H1 (cell line): ENCODE measurements around the gene HCAR1. TPM values are rescaled to one million over a fixed set of nuclear protein-coding genes. Genes with fewer than 3 reads are reported as not detected.
"Not testable (repeated sequence)": the region's sequence is repeated elsewhere in the genome, so short reads cannot be mapped to it uniquely, and the experiment has no call there.

ENCODE experiments used
- CTCF ChIA-PET: fragments of 300-600 bp; sonication (Branson Sonifier 250); formaldehyde crosslinking; loops from one replicate; lab custom pipeline; 2021; ENCODE audit not compliant: partially characterized antibody; lab: Charles Lee
- POLR2A ChIA-PET: fragments of 300-600 bp; sonication (Branson Sonifier 250); formaldehyde crosslinking; loops from one replicate; lab custom pipeline; 2021; ENCODE audit warnings: inconsistent platforms; ENCODE audit not compliant: partially characterized antibody; lab: Charles Lee
- DNase-seq, 2 experiments: peaks; one replicate each; pipeline versions ENCODE4 v3.0.0 to v3.0.0-alpha.2; 2010 to 2022; ENCODE audit warnings: low spot score in 2 of 2, low read depth in 1 of 2, mixed read lengths in 1 of 2
- FAIRE-seq: peaks from 2 replicates; lab custom pipeline; 2011; peaks lifted over from hg19 to GRCh38; lab: Jason Lieb, UNC
- H2AFZ ChIP-seq: 2 replicates; pipeline ENCODE4 v1.8.1; 2012; ENCODE audit warnings: low read length, inconsistent platforms
- H2AK5ac ChIP-seq: 2 replicates; pipeline ENCODE4 v1.6.1; 2013; ENCODE audit warnings: low read depth, low read length
- H2BK120ac ChIP-seq: replicated peaks from 2 replicates; pipeline ENCODE3; 2013; ENCODE audit warnings: low read depth, low read length, inconsistent platforms
- H2BK12ac ChIP-seq: 2 replicates; pipeline ENCODE4 v1.6.1; 2013; ENCODE audit warnings: low read depth, low read length
- H2BK15ac ChIP-seq: 2 replicates; pipeline ENCODE4 v1.6.1; 2013; ENCODE audit warnings: low read length
- H2BK20ac ChIP-seq: 2 replicates; pipeline ENCODE4 v1.6.1; 2013; ENCODE audit warnings: low read length
- H2BK5ac ChIP-seq: 2 replicates; pipeline ENCODE4 v1.6.1; 2013; ENCODE audit warnings: low read depth, low read length
- H3K14ac ChIP-seq: 2 replicates; pipeline ENCODE4 v1.6.1; 2013; ENCODE audit warnings: inconsistent platforms; ENCODE audit not compliant: insufficient read length
- H3K18ac ChIP-seq: 2 replicates; pipeline ENCODE4 v1.6.1; 2013; ENCODE audit warnings: low read length; ENCODE audit errors: extremely low read depth
- H3K23ac ChIP-seq: 2 replicates; pipeline ENCODE4 v1.6.1; 2013; ENCODE audit warnings: inconsistent platforms; ENCODE audit not compliant: insufficient read length
- H3K23me2 ChIP-seq: 2 replicates; pipeline ENCODE4 v1.6.1; 2013; ENCODE audit warnings: low read depth, low read length
- H3K27ac ChIP-seq: 2 replicates; pipeline ENCODE4 v1.6.1; 2011; ENCODE audit warnings: low read depth, low read length, inconsistent platforms
- H3K27me3 ChIP-seq, 4 experiments: replicated peaks in 1 of 4; 1 replicate in 1 of 4; 2 replicates in 3 of 4; pipeline versions ENCODE4 v1.6.1 to v1.8.1; 2011 to 2013; ENCODE audit warnings: low read length in 3 of 4, mild to moderate bottlenecking in 3 of 4, inconsistent platforms in 2 of 4, mixed read lengths in 2 of 4, moderate library complexity in 1 of 4; ENCODE audit not compliant: control insufficient read depth in 3 of 4, insufficient read depth in 3 of 4; ENCODE audit errors: extremely low read depth in 1 of 4
- H3K36me3 ChIP-seq, 4 experiments: 2 replicates each; pipeline versions ENCODE4 v1.6.1 to v1.8.1; 2011 to 2013; ENCODE audit warnings: mild to moderate bottlenecking in 4 of 4, low read length in 3 of 4, moderate library complexity in 2 of 4, control low read depth in 1 of 4, inconsistent platforms in 1 of 4; ENCODE audit not compliant: insufficient read depth in 4 of 4, control insufficient read depth in 2 of 4
- H3K4ac ChIP-seq: replicated peaks from 2 replicates; pipeline ENCODE3; 2013; ENCODE audit warnings: low read length, low read depth, mixed read lengths, inconsistent platforms; ENCODE audit not compliant: insufficient read length
- H3K4me1 ChIP-seq, 4 experiments: replicated peaks in 1 of 4; 1 replicate in 1 of 4; 2 replicates in 3 of 4; pipeline versions ENCODE4 v1.6.1 to v1.8.1; 2011 to 2013; ENCODE audit warnings: low read length in 3 of 4, inconsistent platforms in 2 of 4, mixed read lengths in 1 of 4; ENCODE audit not compliant: insufficient read depth in 4 of 4, control insufficient read depth in 3 of 4
- H3K4me2 ChIP-seq, 2 experiments: 2 replicates each; pipeline versions ENCODE4 v1.6.1 to v1.8.1; 2011 to 2013; ENCODE audit warnings: low read depth in 2 of 2, low read length in 2 of 2, control low read depth in 1 of 2, inconsistent platforms in 1 of 2, mild to moderate bottlenecking in 1 of 2; ENCODE audit not compliant: insufficient read depth in 1 of 2
- H3K4me3 ChIP-seq, 4 experiments: fragments of 200-600, 300-600 bp in 1 of 4; sonication (generic), shearing (Covaris generic), sonication (Bioruptor Twin) in 1 of 4; 2 replicates each; pipeline versions ENCODE4 v1.5.1 to v1.8.1; 2011 to 2016; ENCODE audit warnings: low read length in 4 of 4, low read depth in 3 of 4, control low read depth in 2 of 4, inconsistent platforms in 2 of 4, mild to moderate bottlenecking in 2 of 4, mixed read lengths in 1 of 4, moderate library complexity in 1 of 4; ENCODE audit not compliant: insufficient read depth in 2 of 4; ENCODE audit errors: extremely low read depth in 1 of 4
- H3K56ac ChIP-seq: replicated peaks from 2 replicates; pipeline ENCODE3; 2013; ENCODE audit warnings: low read depth, mild to moderate bottlenecking, mixed read lengths, low read length, inconsistent platforms; ENCODE audit not compliant: insufficient read length
- H3K79me1 ChIP-seq: 2 replicates; pipeline ENCODE4 v1.6.1; 2013; ENCODE audit warnings: low read depth, low read length, control low read depth
- H3K79me2 ChIP-seq, 2 experiments: 2 replicates each; pipeline versions ENCODE4 v1.6.1 to v1.8.1; 2012 to 2013; ENCODE audit warnings: low read length in 2 of 2, mild to moderate bottlenecking in 2 of 2, inconsistent platforms in 1 of 2; ENCODE audit not compliant: insufficient read depth in 2 of 2, control insufficient read depth in 1 of 2
- H3K9ac ChIP-seq, 4 experiments: replicated peaks in 1 of 4; 1 replicate in 1 of 4; 2 replicates in 3 of 4; pipeline versions ENCODE4 v1.6.1 to v1.8.1; 2011 to 2013; ENCODE audit warnings: low read depth in 3 of 4, low read length in 3 of 4, control low read depth in 2 of 4, mild to moderate bottlenecking in 2 of 4, moderate library complexity in 2 of 4, inconsistent platforms in 1 of 4; ENCODE audit errors: extremely low read depth in 1 of 4
- H3K9me3 ChIP-seq, 2 experiments: 2 replicates each; pipeline versions ENCODE4 v1.6.1 to v1.8.1; 2012 to 2013; ENCODE audit warnings: mild to moderate bottlenecking in 2 of 2, moderate library complexity in 2 of 2, control low read depth in 1 of 2, inconsistent platforms in 1 of 2, low read depth in 1 of 2, low read length in 1 of 2, mixed read lengths in 1 of 2; ENCODE audit not compliant: insufficient read depth in 2 of 2
- H4K20me1 ChIP-seq, 2 experiments: replicated peaks in 1 of 2; 2 replicates each; pipeline versions ENCODE3 to v1.8.1; 2011 to 2013; ENCODE audit warnings: inconsistent platforms in 2 of 2, low read length in 2 of 2, mild to moderate bottlenecking in 1 of 2; ENCODE audit not compliant: insufficient read depth in 2 of 2, control insufficient read depth in 1 of 2
- H4K5ac ChIP-seq: 2 replicates; pipeline ENCODE4 v1.6.1; 2013; ENCODE audit warnings: low read length, low read depth, mixed read lengths, inconsistent platforms; ENCODE audit not compliant: insufficient read length
- H4K8ac ChIP-seq: 2 replicates; pipeline ENCODE4 v1.8.0; 2013; ENCODE audit warnings: mild to moderate bottlenecking, moderate library complexity, low read length, inconsistent platforms; ENCODE audit not compliant: insufficient read depth; ENCODE audit errors: extremely low read depth
- H4K91ac ChIP-seq: replicated peaks from 2 replicates; pipeline ENCODE3; 2013; ENCODE audit warnings: low read length, mixed read lengths, inconsistent platforms; ENCODE audit not compliant: insufficient read length
- WGBS, 2 experiments: shearing (Covaris generic) in 1 of 2; methylation state at CpG; one replicate each; pipeline versions ENCODE4 v1.1.6 to v1.1.7; 2013 to 2015; ENCODE audit warnings: low lambda C conversion rate in 2 of 2, mixed read lengths in 2 of 2, inconsistent platforms in 1 of 2, low coverage in 1 of 2, missing lambda C conversion rate in 1 of 2; ENCODE audit not compliant: insufficient replicate concordance in 2 of 2, insufficient coverage in 1 of 2, insufficient read length in 1 of 2; ENCODE audit errors: extremely low coverage in 1 of 2, missing lambda C conversion rate in 1 of 2; 5-methylcytosine and 5-hydroxymethylcytosine counted together
- polyA plus RNA-seq, 7 experiments: library from polyadenylated mRNA; depleted of rRNA in 3 of 7; stranded (reverse) in 5 of 7; unstranded in 2 of 7; fragments of >200 nt in 5 of 7; fragments of 200-250 nt in 2 of 7; gene quantifications; 1 replicate in 5 of 7; 2 replicates in 1 of 7; 4 replicates in 1 of 7; pipeline versions ENCODE4 v1.2.1 to v1.2.3, GENCODE V29; 2011 to 2013; ENCODE audit warnings: missing spikeins in 2 of 7, mixed read lengths in 2 of 7
- total RNA-seq: library from RNA; stranded (reverse); fragmentation: NEBNext Ultra II Directional; extraction: Animal tissue kit (Norgen Biotek cat#: 25700); gene quantifications from 2 replicates; pipeline ENCODE4 v1.2.1, GENCODE V29; 2021

The HCAR1 gene
- total and polyA plus RNA-seq, 2 of the 8 experiments (the other 6 are each of a cell fraction or from before 2014, with no cell fraction given) = 0.02 TPM; not detected in 1

GRCh38 chr12:122750781-122751515 lies 20.3 kb upstream of the HCAR1 start:
- H2AFZ ChIP-seq, H3K9me3 ChIP-seq, H2AK5ac ChIP-seq, H2BK120ac ChIP-seq, H2BK12ac ChIP-seq, H3K4me1 ChIP-seq, H3K27me3 ChIP-seq, H3K4ac ChIP-seq, H4K20me1 ChIP-seq, H4K5ac ChIP-seq, CTCF ChIA-PET, H3K79me1 ChIP-seq, H3K14ac ChIP-seq, H4K91ac ChIP-seq, H2BK20ac ChIP-seq, POLR2A ChIA-PET, H4K8ac ChIP-seq, H2BK15ac ChIP-seq, FAIRE-seq, H3K56ac ChIP-seq, H3K23me2 ChIP-seq, H3K23ac ChIP-seq: not testable (repeated sequence)
- peaks cover 5 to 22% (median 15%) of the 10 kb centered on the region in 4 experiments for H3K36me3 ChIP-seq
- 52% methylated on average over 17 of the region's 17 CpGs; no CpG with 5 or more reads in 1 of the 2 experiments for WGBS, 2 experiments
- H3K9ac ChIP-seq = peak overlapping the region in 2 of 4 experiments; percentile 17 to 61; a peak in 1 of 7 replicates
- H3K18ac ChIP-seq = peak overlapping the region; percentile 68; the same call in 1 of the 2 replicates
- H3K79me2 ChIP-seq = peaks cover 0 to 28% of the 10 kb centered on the region in 2 experiments; a peak in 3 of 4 replicates
- peak overlapping the region; percentile 85 to 96 for H3K4me2 ChIP-seq
- H2BK5ac ChIP-seq = peak overlapping the region; percentile 67
- peak in 1 of 2 experiments; percentile 49 for DNase-seq
- peak overlapping the region in 2 of 4 experiments; percentile 5 to 79; a peak in 3 of 8 replicates for H3K4me3 ChIP-seq
- H3K27ac ChIP-seq = peak overlapping the region; percentile 82
